ENCODE results near the gene RASSF5.

DNA sequence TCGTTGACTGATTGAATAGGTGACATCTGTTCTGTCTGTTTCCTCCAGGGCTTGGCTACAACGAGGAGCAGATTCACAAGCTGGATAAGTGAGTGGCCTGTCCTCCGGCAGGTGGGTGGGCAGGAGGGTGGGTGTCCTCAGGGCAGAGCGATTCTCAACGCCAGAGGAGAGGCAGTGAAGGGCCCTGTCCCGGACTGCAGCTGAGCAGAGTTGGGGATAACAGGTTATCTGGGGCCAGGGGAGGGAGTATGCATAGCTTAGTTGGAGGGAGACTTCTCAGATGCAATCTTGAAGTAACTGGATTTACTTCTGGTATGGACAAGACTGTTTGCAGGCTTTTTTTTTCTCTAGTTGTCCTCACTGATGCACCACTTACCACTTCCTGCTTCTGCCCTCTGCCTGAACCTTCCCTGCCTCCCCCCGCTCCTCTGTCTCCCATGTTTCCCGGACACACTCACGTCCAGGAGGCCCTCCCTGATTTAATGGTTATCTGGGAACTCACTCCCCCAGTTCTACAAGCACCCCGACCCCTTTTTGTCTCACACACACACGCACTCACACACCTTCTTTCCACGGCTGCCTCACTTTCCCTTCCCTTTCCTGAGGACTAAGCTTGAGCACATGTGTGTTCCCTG lies 16.4 kb upstream of the RASSF5 start:
- TF ChIP-seq, protein P1, sequence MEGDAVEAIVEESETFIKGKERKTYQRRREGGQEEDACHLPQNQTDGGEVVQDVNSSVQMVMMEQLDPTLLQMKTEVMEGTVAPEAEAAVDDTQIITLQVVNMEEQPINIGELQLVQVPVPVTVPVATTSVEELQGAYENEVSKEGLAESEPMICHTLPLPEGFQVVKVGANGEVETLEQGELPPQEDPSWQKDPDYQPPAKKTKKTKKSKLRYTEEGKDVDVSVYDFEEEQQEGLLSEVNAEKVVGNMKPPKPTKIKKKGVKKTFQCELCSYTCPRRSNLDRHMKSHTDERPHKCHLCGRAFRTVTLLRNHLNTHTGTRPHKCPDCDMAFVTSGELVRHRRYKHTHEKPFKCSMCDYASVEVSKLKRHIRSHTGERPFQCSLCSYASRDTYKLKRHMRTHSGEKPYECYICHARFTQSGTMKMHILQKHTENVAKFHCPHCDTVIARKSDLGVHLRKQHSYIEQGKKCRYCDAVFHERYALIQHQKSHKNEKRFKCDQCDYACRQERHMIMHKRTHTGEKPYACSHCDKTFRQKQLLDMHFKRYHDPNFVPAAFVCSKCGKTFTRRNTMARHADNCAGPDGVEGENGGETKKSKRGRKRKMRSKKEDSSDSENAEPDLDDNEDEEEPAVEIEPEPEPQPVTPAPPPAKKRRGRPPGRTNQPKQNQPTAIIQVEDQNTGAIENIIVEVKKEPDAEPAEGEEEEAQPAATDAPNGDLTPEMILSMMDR (IDR thresholded peaks at IDR 0.05), result no peak
- TF ChIP-seq ESRRA (CRISPR knock-in tag; IDR thresholded peaks at IDR 0.05; ENCODE audit: borderline replicate concordance), result no peak
- TF ChIP-seq IRF2 (CRISPR knock-in tag; IDR thresholded peaks at IDR 0.05; ENCODE audit: borderline replicate concordance, low read depth), result no peak
- TF ChIP-seq NR2C2 (CRISPR knock-in tag; IDR thresholded peaks at IDR 0.05), result no peak
- TF ChIP-seq, protein P2, sequence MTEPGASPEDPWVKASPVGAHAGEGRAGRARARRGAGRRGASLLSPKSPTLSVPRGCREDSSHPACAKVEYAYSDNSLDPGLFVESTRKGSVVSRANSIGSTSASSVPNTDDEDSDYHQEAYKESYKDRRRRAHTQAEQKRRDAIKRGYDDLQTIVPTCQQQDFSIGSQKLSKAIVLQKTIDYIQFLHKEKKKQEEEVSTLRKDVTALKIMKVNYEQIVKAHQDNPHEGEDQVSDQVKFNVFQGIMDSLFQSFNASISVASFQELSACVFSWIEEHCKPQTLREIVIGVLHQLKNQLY (CRISPR knock-in tag; IDR thresholded peaks at IDR 0.05), result no peak
- TF ChIP-seq, protein P3, sequence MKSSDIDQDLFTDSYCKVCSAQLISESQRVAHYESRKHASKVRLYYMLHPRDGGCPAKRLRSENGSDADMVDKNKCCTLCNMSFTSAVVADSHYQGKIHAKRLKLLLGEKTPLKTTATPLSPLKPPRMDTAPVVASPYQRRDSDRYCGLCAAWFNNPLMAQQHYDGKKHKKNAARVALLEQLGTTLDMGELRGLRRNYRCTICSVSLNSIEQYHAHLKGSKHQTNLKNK (CRISPR knock-in tag; IDR thresholded peaks at IDR 0.05), result no peak
- TF ChIP-seq, protein P4, sequence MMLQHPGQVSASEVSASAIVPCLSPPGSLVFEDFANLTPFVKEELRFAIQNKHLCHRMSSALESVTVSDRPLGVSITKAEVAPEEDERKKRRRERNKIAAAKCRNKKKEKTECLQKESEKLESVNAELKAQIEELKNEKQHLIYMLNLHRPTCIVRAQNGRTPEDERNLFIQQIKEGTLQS (CRISPR knock-in tag; conservative IDR thresholded peaks at IDR 0.05), result no peak
- no peak for TF ChIP-seq TEAD4 (CRISPR knock-in tag; IDR thresholded peaks at IDR 0.05)
- no peak for TF ChIP-seq HMGA2 (CRISPR knock-in tag; IDR thresholded peaks at IDR 0.05)

Data from WTC11 (cell line).